ENCODE measurements around the gene FGFR1OP2.
"Not testable (repeated sequence)": the region's sequence is repeated elsewhere in the genome, so short reads cannot be mapped to it uniquely, and the experiment has no call there.

Gene FGFR1OP2

GRCh38 chr12:26937863-26938700 lies at the start of gene FGFR1OP2, which contains the start of gene INTS13:
Gene FGFR1OP2, plus strand, starts transcription at chr12:26938470. Its CDS starts 15,689 bp downstream, at chr12:26954159.
Gene INTS13, minus strand, starts transcription at chr12:26937981. Its CDS starts 1,178 bp downstream, at chr12:26936803.
- DNase-seq (ENCODE audit: low read depth): peak; percentile 98

- no peak for DNase-seq (ENCODE audit: low read depth)
These were observed 47.5 kb upstream of the FGFR1OP2 start for GRCh38 chr12:26890784-26891183.

- no peak for DNase-seq (ENCODE audit: low read depth)
These were observed 46.6 kb upstream of the FGFR1OP2 start for GRCh38 chr12:26891704-26892103.

- no peak for DNase-seq (ENCODE audit: low read depth)
These were observed 42.6 kb upstream of the FGFR1OP2 start for GRCh38 chr12:26895672-26896071.

- DNase-seq (ENCODE audit: low read depth): no peak
These were observed 41.4 kb upstream of the FGFR1OP2 start for GRCh38 chr12:26896913-26897312.

- DNase-seq (ENCODE audit: low read depth): not testable (repeated sequence)
These were observed 34.9 kb upstream of the FGFR1OP2 start for GRCh38 chr12:26903396-26903795.

- no peak for DNase-seq (ENCODE audit: low read depth)
These were observed 32.2 kb upstream of the FGFR1OP2 start for GRCh38 chr12:26906024-26906423.

GRCh38 chr12:26906704-26907103 lies 31.6 kb upstream of the FGFR1OP2 start:
- no peak for DNase-seq (ENCODE audit: low read depth)

- DNase-seq (ENCODE audit: low read depth): peak; percentile 2
These were observed 19.7 kb upstream of the FGFR1OP2 start for GRCh38 chr12:26918321-26919215.

- DNase-seq (ENCODE audit: low read depth): no peak
These were observed 19.1 kb upstream of the FGFR1OP2 start for GRCh38 chr12:26919216-26919555.

- DNase-seq (ENCODE audit: low read depth): no peak
These were observed 16.4 kb upstream of the FGFR1OP2 start for GRCh38 chr12:26921886-26922285.

- DNase-seq (ENCODE audit: low read depth): no peak
These were observed 9.6 kb upstream of the FGFR1OP2 start for GRCh38 chr12:26928661-26929060.

- DNase-seq (ENCODE audit: low read depth): no peak
These were observed 8.7 kb upstream of the FGFR1OP2 start for GRCh38 chr12:26929590-26929989.

- DNase-seq (ENCODE audit: low read depth): no peak
These were observed 2.5 kb upstream of the FGFR1OP2 start for GRCh38 chr12:26935636-26936378.

- DNase-seq (ENCODE audit: low read depth): no peak
These were observed 1.5 kb upstream of the FGFR1OP2 start for GRCh38 chr12:26936559-26937442.

GRCh38 chr12:26937443-26937862 lies 817 bp upstream of the FGFR1OP2 start:
- no peak for DNase-seq (ENCODE audit: low read depth)

- no peak for DNase-seq (ENCODE audit: low read depth)
These were observed 412 bp downstream of the FGFR1OP2 start for GRCh38 chr12:26938701-26939062.

GRCh38 chr12:26939192-26939832 lies 1.0 kb downstream of the FGFR1OP2 start:
- no peak for DNase-seq (ENCODE audit: low read depth)

GRCh38 chr12:26939953-26940352 lies 1.7 kb downstream of the FGFR1OP2 start:
- DNase-seq (ENCODE audit: low read depth): no peak

- no peak for DNase-seq (ENCODE audit: low read depth)
These were observed 2.4 kb downstream of the FGFR1OP2 start for GRCh38 chr12:26940516-26941214.

Measured in fibroblast of gingiva (primary cell).